GM10847 (cell line): ENCODE measurements around the gene TMEM11.

Source experiments
- POLR2A ChIP-seq: IDR thresholded peaks from 2 replicates; pipeline ENCODE4 v1.6.1; 2011; ENCODE audit not compliant: insufficient read length; ENCODE audit errors: extremely low read depth

The TMEM11 gene

DNA sequence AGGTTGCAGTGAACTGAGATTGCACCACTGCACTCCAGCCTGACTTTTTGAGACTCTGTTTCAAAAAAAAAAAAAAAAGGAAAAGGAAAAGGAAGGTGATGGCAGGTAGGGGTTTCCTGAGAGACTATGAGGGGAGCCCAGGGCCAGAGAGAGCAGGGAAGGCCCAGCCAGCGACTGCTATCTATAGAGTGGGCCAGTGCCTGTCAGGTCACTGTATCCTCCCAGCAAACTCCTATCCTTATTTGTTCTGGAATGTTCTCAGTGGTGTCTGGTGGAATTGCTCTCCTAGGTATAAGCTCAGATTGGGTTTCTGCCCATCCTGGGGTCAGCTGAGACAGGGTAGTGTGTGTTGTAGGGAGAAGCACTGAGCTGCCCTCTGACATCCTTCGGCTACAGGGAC, 14.9 kb upstream of the TMEM11 start:
- no peak for TF ChIP-seq POLR2A

GRCh38 chr17:21228111-21228510, 14.2 kb upstream of the TMEM11 start:
- no peak for TF ChIP-seq POLR2A

DNA sequence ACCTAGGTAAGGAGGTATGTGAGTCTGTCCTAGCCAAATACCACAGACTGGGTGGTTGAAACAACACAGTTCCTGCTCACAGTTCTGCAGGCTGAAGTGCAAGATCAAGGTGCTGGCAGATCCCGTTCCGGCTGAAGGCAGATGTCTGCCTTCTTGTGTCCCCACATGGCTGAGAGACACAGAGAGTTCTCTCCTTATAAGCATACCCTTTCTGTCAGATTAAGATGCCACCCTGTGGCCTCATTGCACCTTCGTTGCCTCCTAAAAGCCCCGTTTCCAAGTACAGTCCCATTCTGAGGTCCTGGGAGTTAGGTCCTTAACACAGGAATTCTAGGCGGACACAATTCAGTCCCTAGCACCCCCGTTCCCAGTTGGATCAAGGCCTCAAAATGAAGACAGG, 9.1 kb upstream of the TMEM11 start:
- TF ChIP-seq POLR2A, result no peak

GRCh38 chr17:21218831-21219380, 4.9 kb upstream of the TMEM11 start:
- TF ChIP-seq POLR2A, result no peak

- no peak for TF ChIP-seq POLR2A
Measured at GRCh38 chr17:21218101-21218500, 4.1 kb upstream of the TMEM11 start.

DNA sequence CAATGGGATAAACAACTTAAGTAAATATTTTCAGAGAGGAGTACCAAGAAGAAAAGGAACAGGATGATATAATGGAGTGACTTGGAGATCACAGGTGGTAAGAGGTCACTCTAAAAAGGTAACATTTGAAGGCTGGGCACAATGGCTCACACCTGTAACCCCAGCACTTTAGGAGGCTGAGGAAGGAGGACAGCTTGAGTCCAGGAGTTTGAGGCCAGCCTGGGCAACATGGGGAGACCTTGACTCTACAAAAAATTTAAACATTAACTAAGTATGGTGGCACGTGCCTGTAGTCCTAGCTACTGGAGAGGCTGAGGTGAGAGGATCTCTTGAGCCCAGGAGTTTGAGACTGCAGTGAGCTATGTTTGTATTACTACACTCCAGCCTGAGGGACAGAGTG, 3.4 kb upstream of the TMEM11 start:
- no peak for TF ChIP-seq POLR2A

DNA sequence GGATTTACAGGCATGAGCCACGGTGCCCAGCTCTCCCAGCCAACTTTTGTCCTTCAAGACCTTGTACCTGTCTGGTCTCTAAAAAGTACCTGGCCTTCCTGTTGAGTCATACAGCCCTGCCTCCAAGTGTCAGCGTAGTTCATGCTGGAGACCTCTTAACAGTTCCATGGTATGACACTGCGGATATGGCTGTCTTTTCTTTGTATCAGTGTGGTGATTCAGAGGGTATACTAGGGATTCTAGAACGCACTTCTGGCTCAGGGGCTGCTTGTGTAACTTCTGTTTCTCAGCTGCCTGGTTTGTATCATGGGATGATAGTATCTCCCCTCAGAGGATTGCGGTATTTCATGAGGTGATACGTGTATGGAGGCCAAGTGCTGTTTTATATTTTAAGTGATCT, 2.0 kb upstream of the TMEM11 start:
- TF ChIP-seq POLR2A, result no peak

- TF ChIP-seq POLR2A, result no peak
Measured at GRCh38 chr17:21214777-21215541, 998 bp upstream of the TMEM11 start.

GRCh38 chr17:21213638-21214014, 335 bp downstream of the TMEM11 start:
- no peak for TF ChIP-seq POLR2A

- no peak for TF ChIP-seq POLR2A
Measured at GRCh38 chr17:21212826-21213637, 929 bp downstream of the TMEM11 start.

DNA sequence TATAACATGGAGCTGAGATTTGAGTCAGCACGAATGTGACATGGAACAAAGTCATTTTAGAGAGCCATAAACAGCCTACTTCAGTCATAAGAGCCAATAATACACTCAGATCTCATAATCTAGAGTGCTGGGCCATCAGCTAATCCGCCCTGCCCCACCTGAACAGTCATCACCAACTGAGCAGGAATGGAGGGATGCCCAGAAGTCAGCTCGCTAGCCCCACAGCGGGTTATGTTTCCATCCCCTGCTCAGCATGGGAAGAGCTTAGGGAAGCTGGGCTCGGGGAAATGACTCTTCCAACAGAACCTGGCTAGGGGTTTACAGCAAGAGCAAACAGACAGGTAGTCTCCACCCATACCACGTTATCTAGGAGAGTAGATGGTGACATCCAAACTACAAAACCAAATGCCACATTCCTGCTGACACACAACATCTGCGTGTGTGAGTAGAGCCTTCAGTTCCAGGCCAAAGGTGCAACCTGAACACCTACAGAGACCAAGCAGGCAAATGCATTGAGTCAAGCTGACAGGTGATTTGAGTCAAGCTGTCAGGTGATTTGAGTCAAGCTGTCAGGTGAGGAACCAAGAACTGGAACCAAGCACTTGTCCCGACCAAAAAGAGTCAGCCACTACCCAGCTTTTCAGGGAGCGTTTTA, 2.0 kb downstream of the TMEM11 start:
- no peak for TF ChIP-seq POLR2A

DNA sequence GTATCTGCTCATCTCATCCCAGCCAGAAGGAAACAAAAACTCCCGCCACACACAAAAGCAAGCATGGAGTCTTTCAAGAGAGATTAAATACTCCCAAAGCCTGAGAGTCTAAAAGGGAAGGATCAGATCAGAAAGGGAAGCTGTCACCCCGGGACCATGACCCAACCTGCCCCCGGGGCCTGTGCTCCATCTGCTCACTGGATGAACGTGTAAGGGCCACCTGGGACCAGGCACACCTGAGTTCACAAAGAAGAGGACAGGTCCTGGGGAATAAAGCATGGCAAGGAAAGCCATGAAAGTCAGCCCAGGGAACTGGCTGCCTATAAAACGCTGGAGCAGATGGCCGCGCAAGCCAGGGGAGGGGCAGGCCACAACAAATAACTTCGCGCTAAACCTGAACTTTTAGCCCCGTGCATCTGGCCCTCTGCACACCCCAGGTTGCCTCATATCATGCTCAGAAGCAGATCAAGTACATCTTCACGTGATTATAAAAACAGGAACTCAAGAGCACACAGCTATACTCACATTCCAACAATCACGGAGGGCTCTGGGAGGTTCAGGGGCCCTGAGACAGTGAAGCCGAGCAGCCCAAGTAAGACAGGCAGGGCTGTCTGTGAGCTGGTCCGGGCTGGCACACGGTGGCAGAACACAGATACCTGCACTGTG, 3.4 kb downstream of the TMEM11 start:
- no peak for TF ChIP-seq POLR2A

DNA sequence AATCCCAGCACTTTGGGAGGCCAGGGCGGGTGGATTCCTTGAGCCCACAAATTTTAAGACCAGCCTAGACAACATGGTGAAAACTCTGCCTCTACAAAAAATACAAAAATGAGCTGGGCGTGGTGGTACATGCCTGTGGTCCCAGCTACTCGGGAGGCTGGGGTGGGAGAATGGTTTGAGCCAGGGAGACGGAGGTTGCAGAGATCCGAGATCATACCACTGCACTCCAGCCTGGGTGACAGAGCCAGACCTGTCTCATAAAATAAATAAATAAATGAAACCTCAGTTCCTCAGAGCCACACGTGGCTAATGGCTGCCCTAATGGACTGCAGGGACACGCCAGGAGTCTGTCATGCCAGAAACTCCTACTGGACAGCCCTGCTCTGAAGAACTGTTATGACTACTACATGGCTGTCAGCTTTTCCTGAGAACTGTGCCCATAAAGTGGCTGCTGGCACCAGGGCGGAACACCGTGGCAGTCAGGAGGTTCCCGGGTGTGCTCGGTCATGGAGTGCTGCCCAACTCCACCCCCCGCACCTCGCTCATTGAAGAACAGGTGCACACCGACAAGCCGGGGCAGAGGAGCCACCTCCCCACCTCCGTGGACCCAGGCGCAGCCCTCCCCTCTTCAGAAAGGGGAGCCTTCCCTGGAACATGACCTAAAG, 4.3 kb downstream of the TMEM11 start:
- TF ChIP-seq POLR2A, result no peak

DNA sequence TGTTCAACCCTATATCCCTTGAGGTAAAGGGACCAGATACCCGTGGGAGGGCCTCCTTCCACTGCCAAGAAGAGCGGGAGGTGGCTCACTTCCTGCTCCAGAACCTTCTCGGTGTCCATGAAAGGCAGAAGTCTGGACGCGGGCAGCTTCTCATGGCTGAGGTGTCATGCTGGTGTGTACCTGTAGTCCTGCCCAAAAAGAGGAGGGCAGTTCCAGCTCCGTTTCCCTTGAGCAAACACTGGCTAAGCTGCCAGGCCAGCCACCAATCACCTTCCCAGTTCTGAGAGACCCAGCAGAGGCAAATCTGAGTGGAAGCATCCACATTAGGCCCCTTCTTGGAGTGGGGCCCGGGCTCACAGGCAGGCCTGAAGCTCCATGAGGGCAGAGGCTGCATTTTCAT, 5.6 kb downstream of the TMEM11 start:
- no peak for TF ChIP-seq POLR2A

DNA sequence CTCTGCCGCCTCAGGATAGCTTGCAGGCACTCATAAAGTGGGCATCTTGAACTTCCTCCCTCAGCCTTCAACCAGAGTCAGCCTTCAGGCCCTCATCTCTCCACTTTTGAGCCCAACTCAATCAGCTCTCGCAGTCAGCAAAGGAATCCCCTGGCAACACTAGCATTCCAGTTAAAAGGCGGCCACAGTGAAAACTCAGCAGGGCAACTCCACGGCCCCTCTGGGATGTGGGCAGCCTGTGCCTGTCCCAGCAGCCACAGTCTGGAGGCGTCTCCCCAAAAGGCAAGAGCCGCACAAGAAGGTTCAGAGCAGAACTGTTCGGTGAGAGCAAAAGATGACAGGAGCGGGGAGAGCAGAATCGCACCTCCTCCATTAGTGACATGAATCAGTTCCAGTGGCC, 9.0 kb downstream of the TMEM11 start:
- no peak for TF ChIP-seq POLR2A
